ENCODE results near the gene ANKRD63. TPM values are rescaled to one million over a fixed set of nuclear protein-coding genes. Genes with fewer than 3 reads are reported as not detected.

Gene ANKRD63
- total and polyA plus RNA-seq, 10 of the 15 experiments (the other 5 are each of a cell fraction or from before 2014, with no cell fraction given): not detected

- H3K9ac ChIP-seq (ENCODE audit: control insufficient read depth, insufficient read depth, low read length): no peak overlapping the region
- ChIA-PET SMC1A (ENCODE audit: uncharacterized antibody, unreplicated experiment) (interaction anchor here (0.8 to 6.4 kb wide), 18 partner anchors 9 to 385 kb away, joined by 3 to 98 read pairs (median 5); partner anchors contain the start of genes PLCB2 and SRP14), CTCF (interaction anchor here (0.7 to 11.7 kb wide), 33 partner anchors 15 to 632 kb away, joined by 3 to 296 read pairs (median 7); partner anchors contain the start of genes BUB1B, CCDC9B, FSIP1 and PAK6), RAD21 (ENCODE audit: unreplicated experiment) (interaction anchor here (0.6 to 4.5 kb wide), 11 partner anchors 10 to 241 kb away, joined by 3 to 79 read pairs (median 4); partner anchors contain the start of genes BMF and SRP14), POLR2A (interaction anchor here (1.0 to 1.5 kb wide), 2 partner anchors 90 to 228 kb away, joined by 3 read pairs; no protein-coding TSS in a partner anchor)
- no peaks in the 10 kb centered on the region for H3K9me3 ChIP-seq (replicated peaks; ENCODE audit: control insufficient read depth, insufficient read depth, low read length)
- DNase-seq (ENCODE audit: low read depth, low spot score) (no peak), ATAC-seq (no peak), FAIRE-seq (no peak)
- no peaks in the 10 kb centered on the region for H3K36me3 ChIP-seq (ENCODE audit: control insufficient read depth in 2 of 2, insufficient read depth in 2 of 2, low read length in 1 of 2)
- H3K4me3 ChIP-seq: no peak overlapping the region
- H3K27ac ChIP-seq (ENCODE audit: control insufficient read depth, insufficient read depth): no peak overlapping the region
- in situ Hi-C loops (cut with MboI): loop anchor here (5.0 to 10.0 kb wide), 4 partner anchors 56 to 489 kb away; partner anchors contain the start of gene FSIP1
- intact Hi-C loops (cut with micrococcal nuclease; ENCODE audit: unreplicated experiment): loop anchor here (10.0 kb wide), 2 partner anchors 169 to 389 kb away; partner anchors contain the start of gene BMF
- no peaks in the 10 kb centered on the region for H4K20me1 ChIP-seq (ENCODE audit: control insufficient read depth, insufficient read depth)
- H3K27me3 ChIP-seq (replicated peaks in 1 of 2; ENCODE audit: control insufficient read depth in 2 of 2, insufficient read depth in 2 of 2, low read length in 1 of 2): 0 out of 4 replicates have a peak, but pooled peaks cover 0 to 2% of the 10 kb centered on the region in 2 experiments
- no peak for TF ChIP-seq CBX5 (IDR thresholded peaks at IDR 0.05; ENCODE audit: low read depth)
- TF ChIP-seq, protein P1, sequence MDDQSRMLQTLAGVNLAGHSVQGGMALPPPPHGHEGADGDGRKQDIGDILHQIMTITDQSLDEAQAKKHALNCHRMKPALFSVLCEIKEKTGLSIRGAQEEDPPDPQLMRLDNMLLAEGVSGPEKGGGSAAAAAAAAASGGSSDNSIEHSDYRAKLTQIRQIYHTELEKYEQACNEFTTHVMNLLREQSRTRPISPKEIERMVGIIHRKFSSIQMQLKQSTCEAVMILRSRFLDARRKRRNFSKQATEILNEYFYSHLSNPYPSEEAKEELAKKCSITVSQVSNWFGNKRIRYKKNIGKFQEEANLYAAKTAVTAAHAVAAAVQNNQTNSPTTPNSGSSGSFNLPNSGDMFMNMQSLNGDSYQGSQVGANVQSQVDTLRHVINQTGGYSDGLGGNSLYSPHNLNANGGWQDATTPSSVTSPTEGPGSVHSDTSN (IDR thresholded peaks at IDR 0.05; ENCODE audit: insufficient replicate concordance, low read depth, low read length): no peak
- TF ChIP-seq SUPT20H (IDR thresholded peaks at IDR 0.05; ENCODE audit: borderline replicate concordance, control insufficient read depth, low read depth, low read length): no peak
- TF ChIP-seq, protein P2, sequence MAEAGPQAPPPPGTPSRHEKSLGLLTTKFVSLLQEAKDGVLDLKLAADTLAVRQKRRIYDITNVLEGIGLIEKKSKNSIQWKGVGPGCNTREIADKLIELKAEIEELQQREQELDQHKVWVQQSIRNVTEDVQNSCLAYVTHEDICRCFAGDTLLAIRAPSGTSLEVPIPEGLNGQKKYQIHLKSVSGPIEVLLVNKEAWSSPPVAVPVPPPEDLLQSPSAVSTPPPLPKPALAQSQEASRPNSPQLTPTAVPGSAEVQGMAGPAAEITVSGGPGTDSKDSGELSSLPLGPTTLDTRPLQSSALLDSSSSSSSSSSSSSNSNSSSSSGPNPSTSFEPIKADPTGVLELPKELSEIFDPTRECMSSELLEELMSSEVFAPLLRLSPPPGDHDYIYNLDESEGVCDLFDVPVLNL (IDR thresholded peaks at IDR 0.05; ENCODE audit: low read depth, low read length): no peak
- TF ChIP-seq, protein P3, sequence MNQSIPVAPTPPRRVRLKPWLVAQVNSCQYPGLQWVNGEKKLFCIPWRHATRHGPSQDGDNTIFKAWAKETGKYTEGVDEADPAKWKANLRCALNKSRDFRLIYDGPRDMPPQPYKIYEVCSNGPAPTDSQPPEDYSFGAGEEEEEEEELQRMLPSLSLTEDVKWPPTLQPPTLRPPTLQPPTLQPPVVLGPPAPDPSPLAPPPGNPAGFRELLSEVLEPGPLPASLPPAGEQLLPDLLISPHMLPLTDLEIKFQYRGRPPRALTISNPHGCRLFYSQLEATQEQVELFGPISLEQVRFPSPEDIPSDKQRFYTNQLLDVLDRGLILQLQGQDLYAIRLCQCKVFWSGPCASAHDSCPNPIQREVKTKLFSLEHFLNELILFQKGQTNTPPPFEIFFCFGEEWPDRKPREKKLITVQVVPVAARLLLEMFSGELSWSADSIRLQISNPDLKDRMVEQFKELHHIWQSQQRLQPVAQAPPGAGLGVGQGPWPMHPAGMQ (IDR thresholded peaks at IDR 0.05; ENCODE audit: borderline replicate concordance): no peak
- TF ChIP-seq, protein P4, sequence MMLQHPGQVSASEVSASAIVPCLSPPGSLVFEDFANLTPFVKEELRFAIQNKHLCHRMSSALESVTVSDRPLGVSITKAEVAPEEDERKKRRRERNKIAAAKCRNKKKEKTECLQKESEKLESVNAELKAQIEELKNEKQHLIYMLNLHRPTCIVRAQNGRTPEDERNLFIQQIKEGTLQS (IDR thresholded peaks at IDR 0.05; ENCODE audit: borderline replicate concordance, extremely low read depth, low read depth, low read length): no peak
- TF ChIP-seq, protein P5, sequence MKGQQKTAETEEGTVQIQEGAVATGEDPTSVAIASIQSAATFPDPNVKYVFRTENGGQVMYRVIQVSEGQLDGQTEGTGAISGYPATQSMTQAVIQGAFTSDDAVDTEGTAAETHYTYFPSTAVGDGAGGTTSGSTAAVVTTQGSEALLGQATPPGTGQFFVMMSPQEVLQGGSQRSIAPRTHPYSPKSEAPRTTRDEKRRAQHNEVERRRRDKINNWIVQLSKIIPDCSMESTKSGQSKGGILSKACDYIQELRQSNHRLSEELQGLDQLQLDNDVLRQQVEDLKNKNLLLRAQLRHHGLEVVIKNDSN (IDR thresholded peaks at IDR 0.05; ENCODE audit: borderline replicate concordance, extremely low read length, insufficient read depth, low read depth, low read length): no peak
- no peak for TF ChIP-seq WRNIP1 (IDR thresholded peaks at IDR 0.05; ENCODE audit: borderline replicate concordance, low read depth, low read length)
- no peak for TF ChIP-seq RCOR1 (conservative IDR thresholded peaks at IDR 0.05; ENCODE audit: low read depth, low read length)
- no peak for TF ChIP-seq SREBF2 (IDR thresholded peaks at IDR 0.05; ENCODE audit: low read length)
- TF ChIP-seq ZNF217 (IDR thresholded peaks at IDR 0.05): no peak
- WGBS (ENCODE audit: insufficient coverage, insufficient replicate concordance, low lambda C conversion rate, missing lambda C conversion rate): 51% methylated on average over 9 of the region's 9 CpGs
- no peak overlapping the region for H2AFZ ChIP-seq (ENCODE audit: control insufficient read depth, low read depth, low read length)
- no TSS peak for BruUV-seq (replicated peaks)
- H3K79me2 ChIP-seq (ENCODE audit: control insufficient read depth, insufficient read depth, low read length): no peaks in the 10 kb centered on the region
- H3K4me2 ChIP-seq (ENCODE audit: control insufficient read depth, insufficient read depth): no peak overlapping the region
- H3K4me1 ChIP-seq (ENCODE audit: control insufficient read depth, insufficient read depth, low read length): peaks cover 6% of the 10 kb centered on the region
These were observed 9.4 kb downstream of the ANKRD63 start for GRCh38 chr15:40273428-40273827.

Data from GM12878 (cell line).